Lower leg skin (tissue), 3 donors: ENCODE data around the gene OR51T1.

Experiments used
- CTCF ChIP-seq, 3 donors: fragments of 450-650 bp; IDR thresholded peaks; one replicate each; pipeline ENCODE4 v1.5.1; 2016; ENCODE audit warnings: antibody characterized with exemption in 3 of 3, mild to moderate bottlenecking in 3 of 3, moderate library complexity in 2 of 3
- POLR2A ChIP-seq, 2 donors: fragments of 450-650 bp; IDR thresholded peaks; one replicate each; pipeline ENCODE4 v1.6.1; 2016 to 2017; ENCODE audit warnings: antibody characterized with exemption in 2 of 2, mild to moderate bottlenecking in 1 of 2, moderate library complexity in 1 of 2

- TF ChIP-seq POLR2A (IDR thresholded peaks at IDR 0.05), result no peak
- no peak for TF ChIP-seq CTCF (IDR thresholded peaks at IDR 0.05)
Measured at GRCh38 chr11:4862447-4863236, 19.1 kb upstream of the OR51T1 start.
